CD14-positive monocyte (primary cell): ENCODE measurements around the gene CACNA1B. TPM values are rescaled to one million over a fixed set of nuclear protein-coding genes. Genes with fewer than 3 reads are reported as not detected.

Experiments used
- DNase-seq, 3 donors: peaks; one replicate each; pipeline ENCODE4 v3.0.0-alpha.2; 2011 to 2022
- H2AFZ ChIP-seq: 2 replicates; pipeline ENCODE4 v1.6.0; 2012; ENCODE audit warnings: mild to moderate bottlenecking, low read depth, low read length, inconsistent platforms; ENCODE audit not compliant: insufficient read depth, poor library complexity, severe bottlenecking
- H3K27ac ChIP-seq, 2 donors: 1 replicate in 1 of 2; 2 replicates in 1 of 2; pipeline ENCODE4 v1.5.1; 2012 to 2013; ENCODE audit warnings: low read length in 2 of 2, control low read depth in 1 of 2, inconsistent platforms in 1 of 2, low read depth in 1 of 2, mild to moderate bottlenecking in 1 of 2
- H3K27me3 ChIP-seq, 2 donors: one replicate each; pipeline versions ENCODE4 v1.6.0 to v1.6.1; 2011 to 2013; ENCODE audit warnings: low read length in 2 of 2; ENCODE audit not compliant: control insufficient read depth in 2 of 2, insufficient read depth in 2 of 2
- H3K36me3 ChIP-seq, 2 donors: replicated peaks in 1 of 2; 1 replicate in 1 of 2; 2 replicates in 1 of 2; pipeline versions ENCODE4 v1.5.1 to v1.6.1; 2012 to 2013; ENCODE audit warnings: low read length in 2 of 2, control low read depth in 1 of 2, inconsistent platforms in 1 of 2, mild to moderate bottlenecking in 1 of 2; ENCODE audit not compliant: insufficient read depth in 2 of 2, control insufficient read depth in 1 of 2
- H3K4me1 ChIP-seq, 2 donors: 1 replicate in 1 of 2; 2 replicates in 1 of 2; pipeline versions ENCODE4 v1.5.1 to v1.6.1; 2012 to 2013; ENCODE audit warnings: low read length in 2 of 2, control low read depth in 1 of 2, inconsistent platforms in 1 of 2, mild to moderate bottlenecking in 1 of 2, moderate library complexity in 1 of 2; ENCODE audit not compliant: insufficient read depth in 2 of 2, control insufficient read depth in 1 of 2
- H3K4me2 ChIP-seq: replicated peaks from 2 replicates; pipeline ENCODE3; 2012; ENCODE audit warnings: low read length, moderate library complexity, mild to moderate bottlenecking; ENCODE audit not compliant: poor library complexity, severe bottlenecking; ENCODE audit errors: extremely low read depth
- H3K4me3 ChIP-seq, 3 experiments: fragments of 200-600 bp in 1 of 3; sonication (generic) in 1 of 3; replicated peaks in 1 of 3; 1 replicate in 2 of 3; 2 replicates in 1 of 3; pipeline ENCODE4 v1.5.1; 2011 to 2013; ENCODE audit warnings: low read length in 3 of 3, mild to moderate bottlenecking in 3 of 3, control low read depth in 2 of 3, low read depth in 2 of 3, inconsistent platforms in 1 of 3, moderate library complexity in 1 of 3
- H3K79me2 ChIP-seq: 2 replicates; pipeline ENCODE4 v1.6.0; 2012; ENCODE audit warnings: mild to moderate bottlenecking, control low read depth, inconsistent platforms, low read length, moderate library complexity; ENCODE audit not compliant: insufficient read depth
- H3K9ac ChIP-seq: 2 replicates; pipeline ENCODE4 v1.6.0; 2017; ENCODE audit warnings: low read length, mild to moderate bottlenecking; ENCODE audit not compliant: insufficient read depth, poor library complexity, severe bottlenecking
- H3K9me3 ChIP-seq, 2 donors: replicated peaks in 1 of 2; 1 replicate in 1 of 2; 2 replicates in 1 of 2; pipeline versions ENCODE4 v1.5.1 to v1.6.1; 2012 to 2013; ENCODE audit warnings: low read length in 2 of 2, control low read depth in 1 of 2; ENCODE audit not compliant: control insufficient read depth in 1 of 2, insufficient read depth in 1 of 2
- H4K20me1 ChIP-seq: 2 replicates; pipeline ENCODE4 v1.6.0; 2012; ENCODE audit warnings: mild to moderate bottlenecking, low read length, control low read depth, moderate library complexity; ENCODE audit not compliant: insufficient read depth
- H3K27ac Mint-ChIP-seq, 7 donors: one replicate each; pipeline ENCODE4 v1.8.0; 2020; ENCODE audit warnings: mild to moderate bottlenecking in 7 of 7, mixed read lengths in 7 of 7, moderate library complexity in 6 of 7, inconsistent platforms in 2 of 7
- H3K27me3 Mint-ChIP-seq, 3 donors: one replicate each; pipeline ENCODE4 v1.8.0; 2021 to 2022; ENCODE audit warnings: low read depth in 3 of 3, mild to moderate bottlenecking in 3 of 3, mixed read lengths in 3 of 3, moderate library complexity in 3 of 3, inconsistent platforms in 1 of 3
- H3K36me3 Mint-ChIP-seq, 2 donors: one replicate each; pipeline ENCODE4 v1.8.0; 2020; ENCODE audit warnings: mixed read lengths in 2 of 2, inconsistent platforms in 1 of 2, mild to moderate bottlenecking in 1 of 2
- H3K4me1 Mint-ChIP-seq: one replicate; pipeline ENCODE4 v1.8.0; 2020; ENCODE audit warnings: mild to moderate bottlenecking, mixed read lengths
- H3K4me3 Mint-ChIP-seq, 2 donors: one replicate each; pipeline ENCODE4 v1.8.0; 2020; ENCODE audit warnings: mild to moderate bottlenecking in 2 of 2, mixed read lengths in 2 of 2, moderate library complexity in 1 of 2
- H3K9me3 Mint-ChIP-seq, 7 donors: one replicate each; pipeline ENCODE4 v1.8.0; 2020 to 2022; ENCODE audit warnings: mixed read lengths in 7 of 7, mild to moderate bottlenecking in 6 of 7, moderate library complexity in 6 of 7, inconsistent platforms in 2 of 7
- CTCF ChIP-seq: fragments of 200-600 bp; IDR thresholded peaks from one replicate; pipeline ENCODE4 v1.8.0; 2022; ENCODE audit warnings: antibody characterized with exemption, mild to moderate bottlenecking
- WGBS: methylation state at CpG from one replicate; pipeline ENCODE4 v1.1.5; 2013; ENCODE audit warnings: missing lambda C conversion rate; ENCODE audit not compliant: insufficient coverage; 5-methylcytosine and 5-hydroxymethylcytosine counted together
- intact Hi-C, 2 donors: fragments of 100-400 bp; cut with micrococcal nuclease; formaldehyde crosslinking; loops; one replicate each; pipeline versions ENCODE4 v1.15.0 to v1.15.1; 2023
- polyA plus RNA-seq, 3 donors: library from polyadenylated mRNA; depleted of rRNA in 1 of 3; unstranded in 2 of 3; stranded (reverse) in 1 of 3; fragments of 300-500 nt in 2 of 3; fragments of >200 nt in 1 of 3; fragmentation: Illumina TruSeq in 2 of 3; gene quantifications; 1 replicate in 2 of 3; 2 replicates in 1 of 3; pipeline ENCODE4 v1.2.3, GENCODE V29; 2012 to 2021

The CACNA1B gene
- polyA plus RNA-seq, 3 donors = not detected

GRCh38 chr9:137982200-137982599 lies 104.6 kb downstream of the CACNA1B start:
- H3K9me3 Mint-ChIP-seq = peaks cover 0 to 7% (median 0%) of the 10 kb centered on the region in 7 donors
- WGBS = no CpG with 5 or more reads among the region's 1 CpG

GRCh38 chr9:137984005-137984404 lies 106.4 kb downstream of the CACNA1B start:
- no peak for TF ChIP-seq CTCF
- H3K9ac ChIP-seq = no peak overlapping the region
- H3K4me3 Mint-ChIP-seq = no peak overlapping the region
- H3K36me3 Mint-ChIP-seq = no peaks in the 10 kb centered on the region
- H3K4me2 ChIP-seq = no peak overlapping the region
- DNase-seq = no peak
- peaks cover under 1 to 10% (median 6%) of the 10 kb centered on the region in 3 donors for H3K27me3 Mint-ChIP-seq
- no peak overlapping the region for H3K4me3 ChIP-seq
- H3K9me3 ChIP-seq = no peaks in the 10 kb centered on the region
- no peaks in the 10 kb centered on the region for H4K20me1 ChIP-seq
- H3K27ac Mint-ChIP-seq = no peak overlapping the region
- no peaks in the 10 kb centered on the region for H3K79me2 ChIP-seq
- WGBS = 91% methylated on average over 16 of the region's 16 CpGs
- no peaks in the 10 kb centered on the region for H3K27me3 ChIP-seq
- H3K4me1 ChIP-seq = no peaks in the 10 kb centered on the region
- intact Hi-C loops = no loop called here
- no peaks in the 10 kb centered on the region for H3K36me3 ChIP-seq
- H3K27ac ChIP-seq = no peak overlapping the region
- H2AFZ ChIP-seq = no peak overlapping the region
- peaks cover 0 to 6% (median 2%) of the 10 kb centered on the region in 7 donors for H3K9me3 Mint-ChIP-seq
- H3K4me1 Mint-ChIP-seq = no peaks in the 10 kb centered on the region

More at GRCh38 chr9:137982200-137982599, 104.6 kb downstream of the CACNA1B start:
- H4K20me1 ChIP-seq = no peaks in the 10 kb centered on the region
- H3K9me3 ChIP-seq = no peaks in the 10 kb centered on the region
- intact Hi-C loops = no loop called here
- H3K79me2 ChIP-seq = no peaks in the 10 kb centered on the region
- no peaks in the 10 kb centered on the region for H3K4me1 Mint-ChIP-seq
- H3K27me3 Mint-ChIP-seq = peaks cover 0 to 9% (median 6%) of the 10 kb centered on the region in 3 donors
- H3K27me3 ChIP-seq = no peaks in the 10 kb centered on the region
- no peaks in the 10 kb centered on the region for H3K36me3 Mint-ChIP-seq
- H3K36me3 ChIP-seq = no peaks in the 10 kb centered on the region
- no peak overlapping the region for H3K9ac ChIP-seq
- no peak for DNase-seq
- H2AFZ ChIP-seq = no peak overlapping the region
- TF ChIP-seq CTCF = no peak
- no peak overlapping the region for H3K4me3 ChIP-seq
- no peak overlapping the region for H3K4me2 ChIP-seq
- no peak overlapping the region for H3K27ac Mint-ChIP-seq
- no peak overlapping the region for H3K27ac ChIP-seq
- no peaks in the 10 kb centered on the region for H3K4me1 ChIP-seq
- no peak overlapping the region for H3K4me3 Mint-ChIP-seq
